Mesendoderm (in vitro differentiated cells): ENCODE results near the gene ISLR.

Experiments used
- DNase-seq: peaks from one replicate; pipeline ENCODE4 v3.0.0; 2013
- H2AK5ac ChIP-seq: 2 replicates; pipeline ENCODE4 v1.6.1; 2013; ENCODE audit warnings: low read length, inconsistent platforms
- H2BK120ac ChIP-seq: 2 replicates; pipeline ENCODE4 v1.6.1; 2013; ENCODE audit warnings: low read depth, mild to moderate bottlenecking, low read length, moderate library complexity, mixed read lengths
- H2BK15ac ChIP-seq: replicated peaks from 2 replicates; pipeline ENCODE4 v1.6.1; 2013; ENCODE audit warnings: low read depth, mild to moderate bottlenecking, moderate library complexity
- H2BK5ac ChIP-seq: 2 replicates; pipeline ENCODE4 v1.6.1; 2013; ENCODE audit warnings: low read length, inconsistent platforms
- H3K18ac ChIP-seq: 2 replicates; pipeline ENCODE4 v1.6.1; 2013; ENCODE audit warnings: mild to moderate bottlenecking, low read length, mixed read lengths
- H3K23ac ChIP-seq: one replicate; pipeline ENCODE4 v1.6.1; 2013; ENCODE audit warnings: low read length
- H3K27ac ChIP-seq: 2 replicates; pipeline ENCODE4 v1.5.1; 2013; ENCODE audit warnings: low read depth, mild to moderate bottlenecking, inconsistent platforms, low read length, moderate library complexity
- H3K27me3 ChIP-seq: 2 replicates; pipeline ENCODE4 v1.6.1; 2013; ENCODE audit warnings: low read length, control low read depth, mild to moderate bottlenecking, inconsistent platforms; ENCODE audit not compliant: insufficient read depth, poor library complexity
- H3K36me3 ChIP-seq: 2 replicates; pipeline ENCODE4 v1.6.1; 2013; ENCODE audit warnings: low read length, inconsistent platforms; ENCODE audit not compliant: control insufficient read depth, insufficient read depth
- H3K4ac ChIP-seq: one replicate; pipeline ENCODE4 v1.6.1; 2013; ENCODE audit warnings: low read depth, mild to moderate bottlenecking, low read length, moderate library complexity
- H3K4me1 ChIP-seq: 2 replicates; pipeline ENCODE4 v1.6.1; 2013; ENCODE audit warnings: low read depth, low read length, inconsistent platforms; ENCODE audit not compliant: control insufficient read depth
- H3K4me2 ChIP-seq: 2 replicates; pipeline ENCODE4 v1.6.1; 2013; ENCODE audit warnings: low read length
- H3K4me3 ChIP-seq: 2 replicates; pipeline ENCODE4 v1.5.1; 2013; ENCODE audit warnings: mild to moderate bottlenecking, low read length
- H3K56ac ChIP-seq: one replicate; pipeline ENCODE4 v1.6.1; 2013; ENCODE audit warnings: low read length
- H3K79me1 ChIP-seq: 2 replicates; pipeline ENCODE4 v1.6.1; 2013; ENCODE audit warnings: low read length, inconsistent platforms
- H3K79me2 ChIP-seq: 2 replicates; pipeline ENCODE4 v1.6.1; 2013; ENCODE audit warnings: mild to moderate bottlenecking, low read length; ENCODE audit not compliant: control insufficient read depth, insufficient read depth
- H3K9ac ChIP-seq: 2 replicates; pipeline ENCODE4 v1.6.1; 2013; ENCODE audit warnings: low read length, inconsistent platforms
- H4K5ac ChIP-seq: one replicate; pipeline ENCODE4 v1.6.1; 2013; ENCODE audit warnings: low read length
- H4K8ac ChIP-seq: one replicate; pipeline ENCODE4 v1.6.1; 2013; ENCODE audit warnings: low read depth, mild to moderate bottlenecking, control low read depth, low read length, moderate library complexity
- WGBS: extraction: QIAGEN DNeasy Blood & Tissue Kit; methylation state at CpG from one replicate; pipeline ENCODE4 v1.1.7; 2013; ENCODE audit warnings: low lambda C conversion rate, missing lambda C conversion rate; ENCODE audit not compliant: insufficient coverage; ENCODE audit errors: extremely low coverage; 5-methylcytosine and 5-hydroxymethylcytosine counted together

Gene ISLR

DNA sequence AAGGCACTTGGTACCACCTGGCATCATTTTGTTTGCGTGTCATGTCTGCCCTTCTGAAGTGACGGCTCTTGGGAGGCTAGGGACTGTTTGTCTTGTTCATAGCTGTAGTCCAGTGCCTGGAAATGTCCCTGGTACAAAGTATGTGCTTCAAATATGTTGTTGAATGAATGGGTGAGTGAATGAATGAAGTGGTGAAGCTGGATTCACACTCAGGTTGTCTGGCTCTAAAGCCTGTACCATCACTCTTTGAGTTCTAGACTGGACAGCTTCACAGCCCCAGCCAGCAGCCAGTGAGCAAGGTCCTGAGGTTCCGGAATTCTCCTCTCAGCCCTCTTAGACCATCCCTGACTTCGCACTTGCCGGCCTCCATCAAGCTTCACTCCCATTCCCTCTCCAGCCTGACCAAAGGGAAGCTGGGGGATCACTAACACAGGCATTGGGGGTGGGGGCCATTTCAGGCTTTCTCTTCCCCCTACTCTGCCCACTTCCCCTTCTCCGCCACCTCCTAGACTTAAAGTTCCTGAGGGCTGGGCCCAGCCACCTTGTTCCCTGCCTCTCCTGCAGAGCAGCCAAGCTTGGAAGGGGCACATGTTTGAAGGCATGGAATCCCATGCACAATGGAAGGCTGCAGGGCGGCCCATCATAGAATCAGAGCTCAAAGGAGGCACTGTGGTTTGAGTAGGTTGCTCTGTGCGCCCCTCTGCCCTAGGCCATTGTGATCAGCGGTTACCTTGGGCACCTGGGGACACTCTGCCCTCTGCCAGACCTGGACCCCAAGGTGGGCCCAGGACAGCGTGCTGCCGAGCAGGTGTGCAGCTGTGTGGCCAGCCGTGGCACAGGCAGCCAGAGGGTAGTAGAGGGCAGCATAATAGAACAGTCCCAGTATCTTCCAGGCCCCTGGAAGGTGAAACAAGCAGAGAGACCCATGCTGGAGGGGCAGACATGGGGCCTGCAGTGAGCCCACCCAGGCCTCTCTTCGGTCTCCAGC, 21.4 kb downstream of the ISLR start:
- no peak for DNase-seq
- H3K36me3 ChIP-seq = no peaks in the 10 kb centered on the region

DNA sequence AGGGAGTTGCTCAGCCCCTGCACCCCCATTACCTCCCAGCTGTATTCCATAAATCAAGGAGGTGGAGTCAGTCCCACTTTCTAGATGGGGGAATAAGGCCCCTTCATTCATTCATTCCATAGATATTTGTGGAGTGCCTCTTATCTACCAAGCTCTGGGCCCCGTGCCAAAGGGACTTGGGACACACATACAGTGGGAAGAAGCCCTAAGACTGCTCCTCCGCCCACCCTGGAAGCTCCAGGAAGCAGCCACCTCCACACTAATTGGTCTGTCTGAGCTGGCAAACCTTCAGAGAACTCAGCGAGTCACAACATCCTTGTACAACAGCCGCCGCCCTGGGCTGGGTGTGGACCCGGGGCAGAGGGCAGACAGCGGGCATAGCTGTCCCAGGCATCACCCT, 22.7 kb downstream of the ISLR start:
- H3K18ac ChIP-seq = no peak overlapping the region
- no peaks in the 10 kb centered on the region for H3K79me2 ChIP-seq
- no peak overlapping the region for H3K56ac ChIP-seq
- DNase-seq = no peak
- no peaks in the 10 kb centered on the region for H3K27me3 ChIP-seq
- no peak overlapping the region for H4K5ac ChIP-seq
- H4K8ac ChIP-seq = no peak overlapping the region
- H2BK5ac ChIP-seq = no peak overlapping the region
- no peaks in the 10 kb centered on the region for H3K4me1 ChIP-seq
- H3K4me3 ChIP-seq = no peak overlapping the region
- no peak overlapping the region for H2AK5ac ChIP-seq
- H3K27ac ChIP-seq = no peak overlapping the region
- no peak overlapping the region for H2BK15ac ChIP-seq
- no CpG with 5 or more reads among the region's 7 CpGs for WGBS
- no peaks in the 10 kb centered on the region for H3K79me1 ChIP-seq
- no peak overlapping the region for H3K9ac ChIP-seq
- no peaks in the 10 kb centered on the region for H3K36me3 ChIP-seq
- no peak overlapping the region for H3K4ac ChIP-seq
- no peak overlapping the region for H2BK120ac ChIP-seq
- no peak overlapping the region for H3K4me2 ChIP-seq
- H3K23ac ChIP-seq = no peak overlapping the region

More for the DNA sequence above, 21.4 kb downstream of the ISLR start:
- Histone ChIP-seq H3K4me2 (no peak overlapping the region), H3K79me1 (no peaks in the 10 kb centered on the region), H2BK15ac (no peak overlapping the region), H3K23ac (no peak overlapping the region), H3K79me2 (no peaks in the 10 kb centered on the region), H4K8ac (no peak overlapping the region), H2BK5ac (no peak overlapping the region), H3K56ac (no peak overlapping the region), H3K27me3 (no peaks in the 10 kb centered on the region), H3K9ac (no peak overlapping the region), H3K18ac (no peak overlapping the region), H2AK5ac (no peak overlapping the region), H4K5ac (no peak overlapping the region), H3K4ac (no peak overlapping the region), H2BK120ac (no peak overlapping the region), H3K4me3 (no peak overlapping the region), H3K27ac (no peak overlapping the region), H3K4me1 (no peaks in the 10 kb centered on the region)
- WGBS = no CpG with 5 or more reads among the region's 13 CpGs

- Histone ChIP-seq H2AK5ac (no peak overlapping the region), H3K4ac (no peak overlapping the region), H3K27ac (no peak overlapping the region), H4K8ac (no peak overlapping the region), H3K23ac (no peak overlapping the region), H3K4me3 (no peak overlapping the region), H3K79me1 (no peaks in the 10 kb centered on the region), H3K56ac (no peak overlapping the region), H3K79me2 (no peaks in the 10 kb centered on the region), H2BK120ac (no peak overlapping the region), H2BK15ac (no peak overlapping the region), H3K4me2 (no peak overlapping the region), H3K36me3 (no peaks in the 10 kb centered on the region), H3K27me3 (no peaks in the 10 kb centered on the region), H4K5ac (no peak overlapping the region), H3K18ac (no peak overlapping the region), H3K4me1 (peaks cover 3% of the 10 kb centered on the region), H2BK5ac (no peak overlapping the region), H3K9ac (no peak overlapping the region)
- no peak for DNase-seq
- WGBS = no CpG with 5 or more reads among the region's 9 CpGs
These were observed 23.9 kb downstream of the ISLR start for GRCh38 chr15:74197176-74197965.

DNA sequence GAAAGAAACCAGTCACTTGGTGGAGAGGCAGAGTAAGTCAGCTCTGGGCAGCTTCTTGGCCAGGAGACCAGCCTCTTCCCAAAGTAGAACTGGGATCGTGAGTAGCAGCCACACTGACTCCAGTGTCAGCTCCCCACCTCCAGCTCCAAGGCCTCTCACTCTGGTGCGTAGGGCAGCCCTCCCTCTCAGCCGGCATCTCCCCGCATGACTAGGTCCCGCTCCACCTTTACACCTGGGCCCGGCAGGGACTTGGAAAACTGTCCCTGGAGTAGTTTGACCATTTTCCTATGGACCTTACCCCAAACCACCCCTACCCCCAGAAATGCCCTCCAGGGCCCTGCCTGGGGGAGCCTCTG, 25.8 kb downstream of the ISLR start:
- WGBS = no CpG with 5 or more reads among the region's 6 CpGs
- no peaks in the 10 kb centered on the region for H3K27me3 ChIP-seq
- no peak overlapping the region for H3K4me2 ChIP-seq

GRCh38 chr15:74200412-74200815, 26.9 kb downstream of the ISLR start:
- no peak for DNase-seq
- H3K27ac ChIP-seq = no peak overlapping the region
- no peaks in the 10 kb centered on the region for H3K79me2 ChIP-seq
- H3K9ac ChIP-seq = no peak overlapping the region
- H4K5ac ChIP-seq = no peak overlapping the region
- H3K27me3 ChIP-seq = no peaks in the 10 kb centered on the region
- no peak overlapping the region for H3K4me3 ChIP-seq
- H3K23ac ChIP-seq = no peak overlapping the region
- no peak overlapping the region for H2AK5ac ChIP-seq
- H3K4ac ChIP-seq = no peak overlapping the region
- H2BK5ac ChIP-seq = no peak overlapping the region
- no peak overlapping the region for H3K18ac ChIP-seq
- no peaks in the 10 kb centered on the region for H3K79me1 ChIP-seq
- no peak overlapping the region for H2BK15ac ChIP-seq
- H3K36me3 ChIP-seq = no peaks in the 10 kb centered on the region
- H3K56ac ChIP-seq = no peak overlapping the region
- no CpG with 5 or more reads among the region's 1 CpG for WGBS
- no peak overlapping the region for H2BK120ac ChIP-seq
- H3K4me1 ChIP-seq = peaks cover 13% of the 10 kb centered on the region
- H4K8ac ChIP-seq = no peak overlapping the region
- H3K4me2 ChIP-seq = no peak overlapping the region

More for the DNA sequence above, 25.8 kb downstream of the ISLR start:
- no peak overlapping the region for H3K4me3 ChIP-seq
- no peak overlapping the region for H3K9ac ChIP-seq
- H2AK5ac ChIP-seq = no peak overlapping the region
- no peak overlapping the region for H3K23ac ChIP-seq
- no peak overlapping the region for H2BK5ac ChIP-seq
- no peak overlapping the region for H3K18ac ChIP-seq
- H2BK120ac ChIP-seq = no peak overlapping the region
- H4K8ac ChIP-seq = no peak overlapping the region
- no peak overlapping the region for H4K5ac ChIP-seq
- H3K27ac ChIP-seq = no peak overlapping the region
- H3K56ac ChIP-seq = no peak overlapping the region
- H3K79me2 ChIP-seq = no peaks in the 10 kb centered on the region
- H3K4ac ChIP-seq = no peak overlapping the region
- no peaks in the 10 kb centered on the region for H3K79me1 ChIP-seq
- H3K4me1 ChIP-seq = peaks cover 11% of the 10 kb centered on the region
- no peaks in the 10 kb centered on the region for H3K36me3 ChIP-seq
- H2BK15ac ChIP-seq = no peak overlapping the region
- no peak for DNase-seq
